Calu3 (cell line): ENCODE results near the gene GSTO1. TPM values are rescaled to one million over a fixed set of nuclear protein-coding genes. Genes with fewer than 3 reads are reported as not detected.
"Not testable (repeated sequence)": the region's sequence is repeated elsewhere in the genome, so short reads cannot be mapped to it uniquely, and the experiment has no call there.

Source experiments
- BruUV-seq: library from RNA; stranded (reverse); fragments of 400-500 nt; replicated peaks from 2 replicates; lab custom pipeline; 2021; lab: Mats Ljungman, UMichigan
- CTCF ChIA-PET: fragments of 300-600 bp; sonication (Branson Sonifier 250); formaldehyde crosslinking; loops from one replicate; lab custom pipeline; 2022; ENCODE audit warnings: antibody characterized with exemption; lab: Charles Lee
- DNase-seq: peaks from one replicate; pipeline ENCODE4 v3.0.0; 2022
- H3K27ac Mint-ChIP-seq: one replicate; pipeline ENCODE4 v1.8.0; 2022; ENCODE audit warnings: mixed read lengths; ENCODE audit not compliant: unreplicated experiment
- H3K27me3 Mint-ChIP-seq: one replicate; pipeline ENCODE4 v1.8.0; 2022; ENCODE audit warnings: mixed read lengths; ENCODE audit not compliant: unreplicated experiment
- H3K36me3 Mint-ChIP-seq: one replicate; pipeline ENCODE4 v1.8.0; 2022; ENCODE audit warnings: mild to moderate bottlenecking, moderate library complexity, mixed read lengths; ENCODE audit not compliant: insufficient read depth, unreplicated experiment
- H3K4me1 Mint-ChIP-seq: one replicate; pipeline ENCODE4 v1.8.0; 2022; ENCODE audit warnings: mild to moderate bottlenecking, low read depth, mixed read lengths; ENCODE audit not compliant: unreplicated experiment
- H3K4me3 Mint-ChIP-seq: one replicate; pipeline ENCODE4 v1.8.0; 2022; ENCODE audit warnings: mild to moderate bottlenecking, low read depth, moderate library complexity, mixed read lengths; ENCODE audit not compliant: unreplicated experiment
- H3K9me3 Mint-ChIP-seq: one replicate; pipeline ENCODE4 v1.8.0; 2022; ENCODE audit warnings: low read depth, mixed read lengths; ENCODE audit not compliant: unreplicated experiment
- intact Hi-C: fragments of 100-400 bp; cut with micrococcal nuclease; formaldehyde crosslinking; loops from one replicate; pipeline ENCODE4 v1.10.0; 2022; ENCODE audit not compliant: unreplicated experiment
- total RNA-seq: library from RNA; stranded (reverse); gene quantifications from 2 replicates; pipeline ENCODE4 v1.2.3, GENCODE V29; 2022
- TF ChIP-seq, protein P1 (sequence below): fragments of 200-600 bp; IDR thresholded peaks from one replicate; pipeline ENCODE4 v1.8.0; 2022; ENCODE audit warnings: antibody characterized with exemption; ENCODE audit not compliant: unreplicated experiment

The GSTO1 gene
- total RNA-seq, 1 experiment from 2014 or later: 61.5 TPM

- no peak for DNase-seq
- Mint-ChIP-seq H3K9me3 (no peaks in the 10 kb centered on the region), H3K4me3 (no peak overlapping the region), H3K4me1 (peaks cover 9% of the 10 kb centered on the region), H3K27ac (no peak overlapping the region), H3K36me3 (peaks cover 19% of the 10 kb centered on the region), H3K27me3 (peaks cover 52% of the 10 kb centered on the region)
- TF ChIP-seq, protein P1, sequence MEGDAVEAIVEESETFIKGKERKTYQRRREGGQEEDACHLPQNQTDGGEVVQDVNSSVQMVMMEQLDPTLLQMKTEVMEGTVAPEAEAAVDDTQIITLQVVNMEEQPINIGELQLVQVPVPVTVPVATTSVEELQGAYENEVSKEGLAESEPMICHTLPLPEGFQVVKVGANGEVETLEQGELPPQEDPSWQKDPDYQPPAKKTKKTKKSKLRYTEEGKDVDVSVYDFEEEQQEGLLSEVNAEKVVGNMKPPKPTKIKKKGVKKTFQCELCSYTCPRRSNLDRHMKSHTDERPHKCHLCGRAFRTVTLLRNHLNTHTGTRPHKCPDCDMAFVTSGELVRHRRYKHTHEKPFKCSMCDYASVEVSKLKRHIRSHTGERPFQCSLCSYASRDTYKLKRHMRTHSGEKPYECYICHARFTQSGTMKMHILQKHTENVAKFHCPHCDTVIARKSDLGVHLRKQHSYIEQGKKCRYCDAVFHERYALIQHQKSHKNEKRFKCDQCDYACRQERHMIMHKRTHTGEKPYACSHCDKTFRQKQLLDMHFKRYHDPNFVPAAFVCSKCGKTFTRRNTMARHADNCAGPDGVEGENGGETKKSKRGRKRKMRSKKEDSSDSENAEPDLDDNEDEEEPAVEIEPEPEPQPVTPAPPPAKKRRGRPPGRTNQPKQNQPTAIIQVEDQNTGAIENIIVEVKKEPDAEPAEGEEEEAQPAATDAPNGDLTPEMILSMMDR: no peak
- intact Hi-C loops: no loop called here
- CTCF ChIA-PET: no interaction called here
- no TSS peak for BruUV-seq
Measured at GRCh38 chr10:104235801-104236200, 18.9 kb upstream of the GSTO1 start.

GRCh38 chr10:104240078-104240477 lies 14.6 kb upstream of the GSTO1 start:
- TF ChIP-seq, protein P1: no peak
- no peaks in the 10 kb centered on the region for H3K36me3 Mint-ChIP-seq
- no peaks in the 10 kb centered on the region for H3K4me1 Mint-ChIP-seq
- CTCF ChIA-PET: no interaction called here
- peaks cover 52% of the 10 kb centered on the region for H3K27me3 Mint-ChIP-seq
- BruUV-seq: no TSS peak
- no peak overlapping the region for H3K27ac Mint-ChIP-seq
- H3K4me3 Mint-ChIP-seq: no peak overlapping the region
- intact Hi-C loops: no loop called here
- no peak for DNase-seq
- H3K9me3 Mint-ChIP-seq: no peaks in the 10 kb centered on the region

GRCh38 chr10:104242545-104242944 lies 12.1 kb upstream of the GSTO1 start:
- H3K4me3 Mint-ChIP-seq: no peak overlapping the region
- H3K9me3 Mint-ChIP-seq: no peaks in the 10 kb centered on the region
- H3K27me3 Mint-ChIP-seq: peaks cover 31% of the 10 kb centered on the region
- TF ChIP-seq, protein P1: no peak
- H3K27ac Mint-ChIP-seq: no peak overlapping the region
- intact Hi-C loops: no loop called here
- DNase-seq: no peak
- CTCF ChIA-PET: no interaction called here
- no peaks in the 10 kb centered on the region for H3K4me1 Mint-ChIP-seq
- no peaks in the 10 kb centered on the region for H3K36me3 Mint-ChIP-seq
- no TSS peak for BruUV-seq

GRCh38 chr10:104243009-104243408 lies 11.7 kb upstream of the GSTO1 start:
- peaks cover 26% of the 10 kb centered on the region for H3K27me3 Mint-ChIP-seq
- intact Hi-C loops, H3K9me3 Mint-ChIP-seq, H3K36me3 Mint-ChIP-seq, H3K4me1 Mint-ChIP-seq, H3K4me3 Mint-ChIP-seq, H3K27ac Mint-ChIP-seq, DNase-seq, BruUV-seq, CTCF ChIA-PET: not testable (repeated sequence)

GRCh38 chr10:104243512-104243911 lies 11.2 kb upstream of the GSTO1 start:
- Mint-ChIP-seq H3K27me3 (peaks cover 21% of the 10 kb centered on the region), H3K36me3 (no peaks in the 10 kb centered on the region), H3K4me1 (no peaks in the 10 kb centered on the region), H3K4me3 (no peak overlapping the region), H3K9me3 (no peaks in the 10 kb centered on the region), H3K27ac (no peak overlapping the region)
- intact Hi-C loops: no loop called here
- BruUV-seq: no TSS peak
- DNase-seq: no peak
- TF ChIP-seq, protein P1: no peak
- CTCF ChIA-PET: no interaction called here
